ENCODE measurements around the gene MANSC1.
"Not testable (repeated sequence)": the region's sequence is repeated elsewhere in the genome, so short reads cannot be mapped to it uniquely, and the experiment has no call there.

MANSC1 gene

DNA sequence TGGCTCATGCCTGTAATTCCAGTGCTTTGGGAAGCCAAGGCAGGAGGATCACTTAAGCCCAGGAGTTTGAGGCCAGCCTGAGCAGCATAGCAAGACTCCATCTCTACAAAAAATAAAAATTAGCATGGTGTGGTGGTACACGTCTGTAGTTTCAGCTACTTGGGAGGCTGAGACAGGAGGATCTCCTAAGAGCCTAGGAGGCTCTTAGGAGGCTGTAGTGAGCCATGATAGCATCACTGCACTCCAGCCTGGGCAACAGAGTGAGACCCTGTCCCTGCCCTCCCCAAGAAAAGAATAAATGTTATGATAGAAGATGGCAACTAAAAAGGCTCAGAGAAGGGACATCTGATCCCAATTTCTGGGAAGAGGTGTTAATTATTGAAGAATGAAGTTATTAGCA lies 3.2 kb upstream of the MANSC1 start:
- TF ChIP-seq GLIS3 (CRISPR knock-in tag; IDR thresholded peaks at IDR 0.05), result no peak
- no peak for TF ChIP-seq RARB (CRISPR knock-in tag; IDR thresholded peaks at IDR 0.05)
- no peak for TF ChIP-seq PATZ1 (CRISPR knock-in tag; IDR thresholded peaks at IDR 0.05; ENCODE audit: borderline replicate concordance)
- no peak for TF ChIP-seq ZC3H10 (CRISPR knock-in tag; IDR thresholded peaks at IDR 0.05)
- TF ChIP-seq POU6F1 (CRISPR knock-in tag; IDR thresholded peaks at IDR 0.05; ENCODE audit: borderline replicate concordance, low read depth), result no peak
- TF ChIP-seq, protein P1, sequence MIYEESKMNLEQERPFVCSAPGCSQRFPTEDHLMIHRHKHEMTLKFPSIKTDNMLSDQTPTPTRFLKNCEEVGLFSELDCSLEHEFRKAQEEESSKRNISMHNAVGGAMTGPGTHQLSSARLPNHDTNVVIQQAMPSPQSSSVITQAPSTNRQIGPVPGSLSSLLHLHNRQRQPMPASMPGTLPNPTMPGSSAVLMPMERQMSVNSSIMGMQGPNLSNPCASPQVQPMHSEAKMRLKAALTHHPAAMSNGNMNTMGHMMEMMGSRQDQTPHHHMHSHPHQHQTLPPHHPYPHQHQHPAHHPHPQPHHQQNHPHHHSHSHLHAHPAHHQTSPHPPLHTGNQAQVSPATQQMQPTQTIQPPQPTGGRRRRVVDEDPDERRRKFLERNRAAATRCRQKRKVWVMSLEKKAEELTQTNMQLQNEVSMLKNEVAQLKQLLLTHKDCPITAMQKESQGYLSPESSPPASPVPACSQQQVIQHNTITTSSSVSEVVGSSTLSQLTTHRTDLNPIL (CRISPR knock-in tag; IDR thresholded peaks at IDR 0.05; ENCODE audit: low read depth), result no peak
- TF ChIP-seq ARNTL (CRISPR knock-in tag; IDR thresholded peaks at IDR 0.05; ENCODE audit: borderline replicate concordance, low read depth), result no peak
- TF ChIP-seq SNAI2 (CRISPR knock-in tag; IDR thresholded peaks at IDR 0.05), result no peak
- TF ChIP-seq TOX (CRISPR knock-in tag; IDR thresholded peaks at IDR 0.05; ENCODE audit: borderline replicate concordance), result no peak
- TF ChIP-seq BACH2 (CRISPR knock-in tag; IDR thresholded peaks at IDR 0.05; ENCODE audit: borderline replicate concordance), result no peak
- no peak for TF ChIP-seq ZNF8 (CRISPR knock-in tag; IDR thresholded peaks at IDR 0.05)
- no peak for TF ChIP-seq ZFP3 (CRISPR knock-in tag; IDR thresholded peaks at IDR 0.05)
- TF ChIP-seq, protein P2, sequence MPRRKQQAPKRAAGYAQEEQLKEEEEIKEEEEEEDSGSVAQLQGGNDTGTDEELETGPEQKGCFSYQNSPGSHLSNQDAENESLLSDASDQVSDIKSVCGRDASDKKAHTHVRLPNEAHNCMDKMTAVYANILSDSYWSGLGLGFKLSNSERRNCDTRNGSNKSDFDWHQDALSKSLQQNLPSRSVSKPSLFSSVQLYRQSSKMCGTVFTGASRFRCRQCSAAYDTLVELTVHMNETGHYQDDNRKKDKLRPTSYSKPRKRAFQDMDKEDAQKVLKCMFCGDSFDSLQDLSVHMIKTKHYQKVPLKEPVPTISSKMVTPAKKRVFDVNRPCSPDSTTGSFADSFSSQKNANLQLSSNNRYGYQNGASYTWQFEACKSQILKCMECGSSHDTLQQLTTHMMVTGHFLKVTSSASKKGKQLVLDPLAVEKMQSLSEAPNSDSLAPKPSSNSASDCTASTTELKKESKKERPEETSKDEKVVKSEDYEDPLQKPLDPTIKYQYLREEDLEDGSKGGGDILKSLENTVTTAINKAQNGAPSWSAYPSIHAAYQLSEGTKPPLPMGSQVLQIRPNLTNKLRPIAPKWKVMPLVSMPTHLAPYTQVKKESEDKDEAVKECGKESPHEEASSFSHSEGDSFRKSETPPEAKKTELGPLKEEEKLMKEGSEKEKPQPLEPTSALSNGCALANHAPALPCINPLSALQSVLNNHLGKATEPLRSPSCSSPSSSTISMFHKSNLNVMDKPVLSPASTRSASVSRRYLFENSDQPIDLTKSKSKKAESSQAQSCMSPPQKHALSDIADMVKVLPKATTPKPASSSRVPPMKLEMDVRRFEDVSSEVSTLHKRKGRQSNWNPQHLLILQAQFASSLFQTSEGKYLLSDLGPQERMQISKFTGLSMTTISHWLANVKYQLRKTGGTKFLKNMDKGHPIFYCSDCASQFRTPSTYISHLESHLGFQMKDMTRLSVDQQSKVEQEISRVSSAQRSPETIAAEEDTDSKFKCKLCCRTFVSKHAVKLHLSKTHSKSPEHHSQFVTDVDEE (CRISPR knock-in tag; IDR thresholded peaks at IDR 0.05), result no peak
- no peak for TF ChIP-seq ZFP30 (CRISPR knock-in tag; IDR thresholded peaks at IDR 0.05)
- TF ChIP-seq ZNF565 (CRISPR knock-in tag; conservative IDR thresholded peaks at IDR 0.05; ENCODE audit: low read depth), result no peak
- TF ChIP-seq CSRNP3 (CRISPR knock-in tag; IDR thresholded peaks at IDR 0.05), result no peak
- no peak for TF ChIP-seq PPARA (CRISPR knock-in tag; IDR thresholded peaks at IDR 0.05; ENCODE audit: borderline replicate concordance)
- TF ChIP-seq OSR1 (CRISPR knock-in tag; IDR thresholded peaks at IDR 0.05), result no peak
- no peak for ATAC-seq

DNA sequence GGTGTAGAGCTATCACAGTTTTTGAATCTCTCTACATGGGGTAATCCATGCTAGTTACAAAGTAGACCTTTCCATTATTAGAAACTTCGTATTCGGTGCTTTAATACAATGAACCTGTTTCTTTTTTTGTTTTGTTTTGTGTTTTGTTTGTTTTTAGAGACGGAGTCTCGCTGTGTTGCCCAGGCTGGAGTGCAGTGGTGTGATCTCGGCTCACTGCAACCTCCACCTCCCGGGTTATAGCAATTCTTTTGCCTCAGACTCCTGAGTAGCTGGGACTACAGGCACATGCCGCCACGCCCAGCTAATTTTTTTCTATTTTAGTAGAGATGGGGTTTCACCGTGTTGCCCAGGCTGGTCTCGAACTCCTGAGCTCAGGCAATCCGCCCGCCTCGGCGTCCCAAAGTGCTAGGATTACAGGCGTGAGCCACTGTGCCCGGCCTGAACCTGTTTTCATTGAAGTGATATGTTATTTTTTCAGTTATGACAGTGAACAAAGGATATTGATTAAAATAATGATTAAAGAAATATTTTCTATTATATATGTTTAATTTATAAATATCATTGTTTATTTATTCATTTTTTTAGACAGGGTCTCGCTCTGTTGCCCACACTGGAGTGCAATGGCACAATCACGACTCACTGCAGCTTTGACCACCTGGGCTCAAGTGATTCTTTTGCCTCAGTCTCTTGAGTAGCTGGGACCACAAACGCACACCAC lies 1.6 kb upstream of the MANSC1 start:
- not testable (repeated sequence) for ATAC-seq

- ATAC-seq, result no peak
- TF ChIP-seq, protein P1 (CRISPR knock-in tag; IDR thresholded peaks at IDR 0.05; ENCODE audit: low read depth), result no peak
- TF ChIP-seq ARNTL (CRISPR knock-in tag; IDR thresholded peaks at IDR 0.05; ENCODE audit: borderline replicate concordance, low read depth), result no peak
- TF ChIP-seq GLIS3 (CRISPR knock-in tag; IDR thresholded peaks at IDR 0.05), result no peak
- TF ChIP-seq ZNF565 (CRISPR knock-in tag; conservative IDR thresholded peaks at IDR 0.05; ENCODE audit: low read depth), result no peak
- TF ChIP-seq POU6F1 (CRISPR knock-in tag; IDR thresholded peaks at IDR 0.05; ENCODE audit: borderline replicate concordance, low read depth), result no peak
- no peak for TF ChIP-seq PPARA (CRISPR knock-in tag; IDR thresholded peaks at IDR 0.05; ENCODE audit: borderline replicate concordance)
- TF ChIP-seq CSRNP3 (CRISPR knock-in tag; IDR thresholded peaks at IDR 0.05), result no peak
Measured at GRCh38 chr12:12350868-12351463, 924 bp upstream of the MANSC1 start.
